GM10847 (cell line): ENCODE results near the gene AGAP1.

Experiments used
- POLR2A ChIP-seq: IDR thresholded peaks from 2 replicates; pipeline ENCODE4 v1.6.1; 2011; ENCODE audit not compliant: insufficient read length; ENCODE audit errors: extremely low read depth

Gene AGAP1

DNA sequence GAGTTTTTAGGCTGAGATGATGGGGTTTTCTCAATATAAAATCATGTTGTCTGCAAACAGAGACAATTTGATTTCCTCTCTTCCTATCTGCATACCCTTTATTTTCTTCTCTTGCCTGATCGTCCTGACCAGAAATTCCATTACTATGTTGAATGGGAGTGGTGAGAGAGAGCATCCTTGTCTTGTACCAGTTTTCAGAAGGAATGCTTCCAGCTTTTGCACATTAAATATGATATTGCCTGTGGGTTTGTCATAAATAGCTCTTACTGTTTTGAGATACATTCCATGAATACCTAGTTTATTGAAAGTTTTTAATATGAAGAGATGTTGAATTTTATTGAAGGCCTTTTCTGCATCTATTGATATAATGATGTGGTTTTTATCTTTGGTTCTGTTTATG lies 492.5 kb downstream of the AGAP1 start:
- no peak for TF ChIP-seq POLR2A

DNA sequence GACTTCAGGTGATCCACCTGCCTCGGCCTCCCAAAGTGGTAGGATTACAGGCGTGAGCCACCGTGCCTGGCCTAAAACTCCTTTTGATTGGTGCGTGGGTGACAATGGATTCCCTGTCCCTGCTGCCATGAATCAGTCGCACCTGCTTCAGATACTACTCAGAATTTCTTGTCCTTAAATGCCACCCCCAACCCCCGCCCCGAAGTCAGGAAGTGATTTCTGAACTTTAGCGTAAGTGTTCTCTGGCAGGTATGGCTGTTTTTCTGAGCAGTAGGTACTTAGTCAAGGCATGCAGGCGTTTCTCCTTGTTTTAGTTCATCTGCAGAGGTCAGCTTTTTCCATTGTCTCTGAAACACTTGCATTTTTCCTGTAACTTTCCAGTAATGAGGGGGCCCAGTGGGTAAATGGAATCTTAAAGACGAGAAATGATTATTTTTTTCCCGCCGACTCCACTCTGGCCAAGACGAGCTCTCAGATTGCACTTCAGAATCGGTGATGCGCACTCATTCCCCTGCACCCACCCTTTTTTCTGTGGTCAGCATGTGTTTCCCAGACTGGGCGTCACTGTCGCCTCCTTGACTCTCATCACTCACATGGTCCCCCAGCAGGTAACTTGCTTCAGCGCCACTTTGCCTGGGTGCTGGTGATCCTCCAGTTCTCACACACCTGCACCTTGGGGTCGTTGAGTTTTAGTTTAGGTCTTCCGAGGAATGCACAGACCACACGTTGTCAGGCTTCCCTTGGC lies 494.6 kb downstream of the AGAP1 start:
- no peak for TF ChIP-seq POLR2A

DNA sequence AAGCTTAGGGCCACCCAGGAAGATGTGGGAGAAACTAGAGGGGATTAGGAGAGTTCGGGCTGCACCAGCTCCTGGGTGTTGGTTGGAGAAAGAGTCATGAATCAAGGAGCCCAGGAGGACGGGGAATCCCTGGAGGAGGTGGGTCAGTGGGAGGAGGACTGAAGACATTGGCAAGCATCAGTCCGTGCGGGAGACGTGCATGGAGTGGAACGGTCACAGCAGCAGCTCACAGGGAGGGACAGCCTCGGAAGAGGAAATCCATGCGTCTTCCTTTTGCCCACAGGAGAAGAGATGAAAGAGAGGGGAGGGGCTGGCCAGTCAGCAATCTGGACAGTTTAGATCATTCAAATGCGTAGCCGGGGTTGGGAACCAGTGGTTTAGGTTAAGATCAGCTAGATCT lies 495.7 kb downstream of the AGAP1 start:
- TF ChIP-seq POLR2A, result no peak

DNA sequence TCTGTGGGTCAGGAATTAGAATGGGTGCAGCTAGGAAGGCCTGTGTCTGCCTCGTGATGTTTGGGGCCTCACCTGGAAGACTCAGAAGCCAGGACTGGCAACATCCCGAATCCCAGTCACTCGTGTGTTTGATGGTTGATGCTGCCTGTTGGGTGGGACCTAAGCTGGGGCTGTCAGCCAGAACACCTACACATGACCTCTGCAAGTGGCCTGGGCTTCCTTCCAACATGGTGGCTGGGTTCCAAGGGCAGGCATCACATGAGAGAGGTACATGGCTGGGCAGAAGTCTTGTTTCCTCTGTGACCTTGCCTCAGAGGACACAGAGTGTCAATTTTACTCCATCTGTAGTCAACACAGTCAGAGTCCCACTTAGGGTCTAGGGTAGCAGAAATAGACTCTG lies 496.5 kb downstream of the AGAP1 start:
- no peak for TF ChIP-seq POLR2A

DNA sequence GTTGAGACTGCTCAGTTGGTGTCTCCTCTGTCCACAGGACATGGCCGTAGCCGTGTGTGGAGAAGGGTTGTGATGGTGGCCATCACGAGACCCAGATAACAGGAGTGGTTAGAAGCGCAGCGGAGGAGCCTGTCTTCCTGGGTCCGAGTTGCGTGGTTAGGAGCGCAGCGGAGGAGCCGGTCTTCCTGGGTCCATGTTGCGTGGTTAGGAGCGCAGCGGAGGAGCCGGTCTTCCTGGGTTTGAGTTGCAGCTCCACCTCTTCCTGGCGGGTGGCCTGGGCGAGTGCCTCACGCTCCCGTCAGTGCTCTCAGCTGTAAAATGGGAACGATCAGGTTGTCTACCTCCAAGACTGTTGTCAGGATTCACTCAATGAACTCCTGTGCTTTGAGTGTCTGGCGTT lies 498.2 kb downstream of the AGAP1 start:
- no peak for TF ChIP-seq POLR2A

DNA sequence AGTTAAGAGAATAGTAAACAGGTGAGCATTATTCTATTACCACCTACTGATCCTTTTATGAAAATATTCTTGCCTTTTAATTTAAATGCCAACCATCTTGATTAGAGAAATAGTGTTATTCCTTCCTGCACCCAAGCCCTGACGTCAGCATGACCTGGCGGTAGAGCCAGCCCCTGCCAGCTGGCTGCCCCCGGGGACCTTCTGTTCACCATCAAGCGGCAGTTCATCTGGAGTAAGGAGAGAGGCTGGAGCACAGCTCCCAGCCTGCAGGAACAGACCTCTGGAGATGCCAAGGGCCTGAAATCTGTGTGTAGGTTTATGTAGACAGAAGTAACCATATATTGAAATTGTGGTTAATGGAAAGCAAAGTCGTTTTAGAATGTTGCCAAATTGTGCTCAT lies 502.6 kb downstream of the AGAP1 start:
- TF ChIP-seq POLR2A, result no peak

DNA sequence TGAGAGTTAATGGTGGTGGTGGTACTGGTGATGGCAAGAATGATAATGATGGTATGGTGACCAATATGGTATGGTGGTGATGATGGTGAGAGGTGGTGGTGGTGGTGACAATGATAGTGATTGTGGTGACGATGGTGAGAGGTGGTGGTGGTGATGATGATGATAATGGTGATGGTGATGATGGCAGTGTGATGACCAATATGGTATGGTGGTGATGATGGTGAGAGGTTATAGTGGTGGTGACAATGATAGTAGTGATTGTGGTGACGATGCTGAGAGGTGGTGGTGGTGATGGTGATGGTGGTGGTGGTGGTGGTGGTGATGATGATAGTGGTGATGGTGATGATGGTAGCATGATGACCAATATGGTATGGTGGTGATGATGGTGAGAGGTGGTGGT lies 505.2 kb downstream of the AGAP1 start:
- no peak for TF ChIP-seq POLR2A

DNA sequence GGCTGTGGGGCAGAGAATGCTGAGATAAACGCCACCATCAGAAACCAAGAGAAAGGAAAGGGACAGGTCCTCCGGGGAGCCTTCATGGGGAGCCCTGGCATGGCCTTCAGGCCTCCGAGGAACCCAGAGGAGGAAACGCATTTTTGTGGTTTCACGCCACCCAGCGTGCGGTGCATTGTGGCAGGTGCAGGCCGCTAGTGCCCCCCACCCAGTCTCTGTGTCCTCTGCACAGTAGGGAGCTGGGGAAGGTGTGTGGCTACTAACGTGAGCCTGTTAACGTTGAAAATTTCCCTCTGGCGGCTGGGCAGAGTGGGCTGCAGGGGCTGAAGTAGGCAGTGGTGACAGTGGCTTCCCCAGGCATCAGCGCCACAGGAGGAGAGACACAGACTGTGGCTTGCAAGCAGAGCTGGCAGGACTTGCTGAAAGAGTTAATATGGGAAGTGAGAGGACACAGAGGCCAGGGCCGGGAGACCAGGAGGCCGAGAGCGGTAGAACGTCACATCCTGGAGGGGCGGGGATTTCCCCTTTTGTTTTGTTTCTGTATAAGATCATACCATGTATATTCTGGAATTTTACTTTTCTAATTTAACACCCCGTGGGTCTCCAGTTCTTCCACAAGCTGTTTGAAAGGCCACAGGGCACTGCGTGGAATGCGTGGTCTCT lies 507.5 kb downstream of the AGAP1 start:
- TF ChIP-seq POLR2A, result no peak

DNA sequence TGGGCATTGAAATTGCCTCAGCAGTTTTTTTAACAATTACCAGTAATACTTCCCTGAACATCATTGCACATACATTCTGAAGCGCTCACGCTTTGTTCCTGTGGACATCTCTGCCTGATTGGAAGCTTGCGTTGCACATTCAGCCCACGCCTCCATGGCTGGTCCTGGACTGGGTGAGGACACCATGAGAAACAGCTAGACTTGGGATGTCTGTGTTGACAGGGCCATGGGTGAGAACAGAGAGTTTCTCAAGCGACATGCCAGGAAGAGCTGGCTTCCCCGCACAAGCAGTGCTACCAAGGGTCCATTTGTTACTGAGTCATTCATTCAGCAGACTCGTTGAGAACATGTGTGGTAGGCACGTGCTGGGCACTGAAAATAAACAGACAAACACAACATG lies 508.0 kb downstream of the AGAP1 start:
- TF ChIP-seq POLR2A, result no peak

DNA sequence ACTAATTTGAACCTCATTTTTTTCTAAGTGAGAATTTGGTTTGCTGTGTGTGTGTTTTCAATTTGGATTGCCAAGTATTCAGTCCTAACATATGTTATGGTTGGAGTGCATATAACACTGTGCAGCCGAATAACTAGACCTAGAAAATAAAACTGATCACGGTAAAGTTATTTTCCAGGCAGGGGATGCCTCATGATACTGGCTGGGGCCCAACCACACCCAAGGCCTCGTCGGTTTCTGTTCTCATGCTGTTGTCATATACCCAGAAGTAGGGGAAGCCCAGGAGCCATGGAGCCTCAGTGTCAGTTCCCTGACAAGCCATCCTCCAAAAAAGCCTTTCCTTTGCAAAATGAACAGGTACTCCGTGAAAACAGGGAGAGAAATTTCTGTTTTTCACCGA lies 514.2 kb downstream of the AGAP1 start:
- no peak for TF ChIP-seq POLR2A

DNA sequence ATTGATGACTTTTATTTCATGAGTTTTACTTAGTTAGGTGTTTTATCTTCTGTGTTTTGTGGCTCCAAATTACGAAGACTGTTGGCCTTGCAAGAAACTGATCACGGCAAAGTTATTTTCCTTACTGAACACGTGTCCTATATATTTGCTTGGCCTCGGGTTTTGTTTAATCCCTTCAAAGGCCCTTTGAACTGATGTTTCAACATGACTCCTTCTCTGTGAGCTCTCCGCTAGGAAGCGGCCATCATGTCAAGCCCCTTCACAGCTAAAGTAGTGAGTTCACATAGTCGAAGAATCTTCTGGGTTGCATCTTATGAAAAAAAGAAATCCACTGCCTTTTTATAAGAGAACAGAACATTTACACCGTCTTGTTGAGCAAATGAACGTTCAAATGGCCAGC lies 515.0 kb downstream of the AGAP1 start:
- no peak for TF ChIP-seq POLR2A

DNA sequence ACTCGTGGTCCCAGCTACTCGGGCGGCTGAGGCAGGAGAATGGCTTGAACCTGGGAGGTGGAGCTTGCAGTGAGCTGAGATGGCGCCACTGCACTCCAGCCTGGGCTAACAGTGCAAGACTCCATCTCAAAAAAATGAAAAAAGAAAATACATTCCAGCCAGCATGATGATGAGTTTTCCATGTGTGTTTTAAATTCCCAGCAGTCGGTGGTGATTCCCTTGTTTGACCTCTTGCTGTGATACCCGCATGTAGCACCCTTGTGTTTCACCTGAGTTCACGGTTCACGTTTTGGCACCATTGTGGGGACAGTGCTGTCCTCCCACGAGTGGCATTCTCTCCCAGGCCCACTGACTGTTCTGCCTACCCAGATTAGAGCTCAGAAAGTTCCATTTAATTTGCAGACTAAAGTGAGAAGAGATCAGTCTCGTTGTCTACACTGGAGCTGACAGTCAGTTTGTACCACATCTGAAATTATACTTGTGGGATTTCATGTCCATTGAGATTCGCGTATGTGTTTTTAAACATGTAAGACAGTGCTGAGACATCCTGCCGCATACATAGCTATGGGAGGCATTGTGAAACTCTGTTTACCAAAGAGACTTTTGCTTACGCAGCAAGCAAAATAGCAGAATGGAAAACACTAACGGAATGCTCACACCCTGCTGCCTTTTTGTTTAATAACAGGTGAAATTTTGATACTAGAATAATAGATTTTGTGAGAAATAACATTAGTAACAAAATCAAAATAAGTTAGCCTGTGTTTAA lies 517.3 kb downstream of the AGAP1 start:
- no peak for TF ChIP-seq POLR2A

DNA sequence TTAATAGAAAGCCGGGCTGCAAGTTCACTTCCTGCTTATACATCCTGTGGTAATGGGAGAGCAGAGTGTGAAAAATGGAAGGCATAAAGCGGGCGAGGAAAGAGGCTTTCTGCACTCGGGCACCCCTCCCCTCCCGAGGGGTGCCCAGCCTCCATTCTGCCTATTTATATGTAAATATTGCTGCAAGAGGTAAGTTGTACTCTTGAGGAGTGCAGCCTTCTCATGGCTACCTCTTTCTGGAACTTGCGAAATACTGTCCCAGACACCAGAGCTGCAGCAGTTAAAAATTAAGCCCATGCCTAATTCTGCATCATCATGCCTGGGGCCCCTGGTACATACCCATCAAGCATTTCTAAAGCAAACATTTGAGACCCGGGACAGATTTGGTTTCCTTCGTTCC lies 518.3 kb downstream of the AGAP1 start:
- TF ChIP-seq POLR2A, result no peak

DNA sequence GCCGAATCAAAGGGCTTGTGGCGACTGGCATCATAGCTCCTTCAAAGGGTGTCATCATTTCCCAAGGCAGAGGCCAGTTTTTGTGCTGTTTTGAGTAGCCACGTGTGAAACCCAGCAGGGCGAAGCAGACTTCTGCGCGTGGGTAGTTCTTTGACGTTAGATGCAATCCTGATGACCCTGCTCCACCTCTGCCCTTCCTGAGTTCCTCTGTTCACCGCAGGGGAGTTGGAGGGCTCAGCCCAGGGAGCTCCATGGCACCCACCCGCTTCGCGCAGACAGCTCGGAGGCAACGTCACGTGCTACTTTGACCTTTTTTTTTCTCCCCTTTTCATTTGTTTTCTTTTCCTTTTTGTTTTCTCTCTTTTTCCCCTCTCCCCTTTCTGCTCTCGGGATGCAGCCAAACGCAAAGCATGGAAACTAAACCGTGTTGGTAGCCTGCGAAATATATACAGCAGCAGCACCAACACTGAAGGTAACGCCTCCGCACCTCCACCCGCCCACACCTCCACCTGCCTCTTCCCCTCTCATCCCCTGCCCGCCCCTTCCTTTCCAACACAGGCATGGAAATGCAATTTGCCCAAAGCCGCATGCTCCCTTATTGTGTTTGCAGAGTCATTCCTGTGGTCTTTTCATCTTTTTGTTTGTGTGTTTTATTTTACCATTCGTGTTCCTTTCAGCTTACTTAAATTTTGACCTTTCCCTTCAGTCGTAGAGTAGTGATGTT lies 520.7 kb downstream of the AGAP1 start:
- TF ChIP-seq POLR2A, result no peak

DNA sequence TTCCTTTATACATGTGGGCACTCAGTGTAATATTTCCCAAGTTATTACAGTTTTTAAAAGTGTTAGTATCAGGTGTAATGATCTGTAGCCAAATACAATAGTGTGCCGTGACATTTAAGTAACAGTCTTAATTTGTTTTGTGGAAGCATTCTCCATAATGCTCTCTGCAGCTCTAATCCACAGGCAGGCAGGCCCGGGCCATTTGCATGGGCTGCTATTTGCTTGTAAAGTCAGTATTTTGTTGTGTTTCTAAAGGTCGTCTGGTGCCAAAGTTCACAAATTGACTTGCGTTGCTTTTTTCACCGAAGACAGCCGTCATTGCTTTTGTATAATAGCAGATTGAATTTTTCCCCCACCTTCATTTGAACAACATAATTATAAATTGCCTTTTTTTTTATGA lies 521.3 kb downstream of the AGAP1 start:
- no peak for TF ChIP-seq POLR2A
